Bronchial epithelial cell (primary cell): Measurements from ENCODE around the gene KSR1. TPM values are rescaled to one million over a fixed set of nuclear protein-coding genes. Genes with fewer than 3 reads are reported as not detected.
"Not testable (repeated sequence)": the region's sequence is repeated elsewhere in the genome, so short reads cannot be mapped to it uniquely, and the experiment has no call there.

Source experiments
- DNase-seq: peaks from one replicate; pipeline ENCODE4 v3.0.0-alpha.2; 2010; ENCODE audit warnings: low read depth
- FAIRE-seq: peaks from 2 replicates; lab custom pipeline; 2011; peaks lifted over from hg19 to GRCh38; lab: Jason Lieb, UNC
- H3K27me3 ChIP-seq: 2 replicates; pipeline ENCODE4 v1.5.1; 2011; ENCODE audit warnings: low read length; ENCODE audit not compliant: control insufficient read depth, insufficient read depth
- H3K36me3 ChIP-seq: 2 replicates; pipeline ENCODE4 v1.5.1; 2011; ENCODE audit warnings: low read length; ENCODE audit not compliant: control insufficient read depth, insufficient read depth
- H3K4me3 ChIP-seq: 2 replicates; pipeline ENCODE4 v1.5.1; 2011; ENCODE audit warnings: mild to moderate bottlenecking, low read depth, low read length, control low read depth
- CTCF ChIP-seq: IDR thresholded peaks from 2 replicates; pipeline ENCODE4 v1.5.1; 2011; ENCODE audit warnings: mild to moderate bottlenecking, moderate library complexity, low read length, control low read depth, inconsistent platforms; ENCODE audit not compliant: insufficient read depth, severe bottlenecking
- total RNA-seq: library from RNA; depleted of rRNA; stranded (reverse); fragments of >200 nt; gene quantifications from 2 replicates; pipeline ENCODE4 v1.2.1, GENCODE V29; 2014

Gene KSR1
- total RNA-seq, 1 donor from 2014 or later, result 0.53 TPM

- Histone ChIP-seq H3K4me3 (no peak overlapping the region), H3K36me3 (no peaks in the 10 kb centered on the region), H3K27me3 (no peaks in the 10 kb centered on the region)
- no peak for TF ChIP-seq CTCF
- DNase-seq, result no peak
- FAIRE-seq, result no peak
Measured at GRCh38 chr17:27420211-27420950, 35.9 kb upstream of the KSR1 start.

DNA sequence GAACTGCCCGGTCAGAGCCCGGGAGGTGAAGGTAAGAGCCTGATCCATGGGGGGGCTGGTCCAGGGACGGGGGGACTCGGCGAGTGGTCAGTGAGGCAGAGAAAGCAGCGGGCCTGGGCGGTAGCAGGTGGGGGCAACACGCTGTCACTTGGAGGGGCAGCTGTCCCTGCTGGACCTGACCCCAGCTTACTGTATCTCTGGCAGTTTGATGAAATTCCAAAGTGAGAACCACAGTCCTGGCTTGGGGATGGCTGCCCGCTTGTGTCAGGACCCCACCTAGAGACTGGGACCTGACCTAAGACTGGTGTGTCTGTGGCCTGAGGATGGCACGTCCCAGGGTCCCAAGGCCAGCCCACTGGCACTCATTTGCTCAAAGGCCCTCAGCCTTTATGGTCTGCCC, 35.1 kb upstream of the KSR1 start:
- FAIRE-seq (no peak), DNase-seq (no peak)

DNA sequence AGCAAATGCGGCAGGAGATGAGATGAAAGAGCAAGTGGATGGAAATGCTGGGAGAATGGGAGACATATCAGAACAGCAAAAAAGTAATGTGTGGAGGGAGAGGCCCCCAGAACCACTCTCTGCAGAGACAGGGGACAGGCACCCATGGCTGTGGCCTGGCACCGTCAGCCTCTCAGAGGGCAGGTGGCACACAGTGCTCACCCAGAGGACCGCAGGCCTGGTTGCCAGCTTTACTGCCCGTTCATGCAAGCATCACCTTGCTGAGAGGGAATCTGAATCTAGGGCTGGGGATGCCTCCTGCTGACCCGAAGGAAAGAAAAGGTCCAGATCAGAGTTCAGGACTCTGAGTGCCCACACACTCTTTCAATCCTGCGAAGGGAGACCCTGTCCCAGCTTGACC, 34.6 kb upstream of the KSR1 start:
- not testable (repeated sequence) for H3K4me3 ChIP-seq, DNase-seq, H3K36me3 ChIP-seq, H3K27me3 ChIP-seq, FAIRE-seq

More for the DNA sequence above, 35.1 kb upstream of the KSR1 start:
- no peak for TF ChIP-seq CTCF
- no peaks in the 10 kb centered on the region for H3K36me3 ChIP-seq
- H3K27me3 ChIP-seq, result no peaks in the 10 kb centered on the region
- no peak overlapping the region for H3K4me3 ChIP-seq

GRCh38 chr17:27422601-27423000, 33.6 kb upstream of the KSR1 start:
- DNase-seq (no peak), FAIRE-seq (no peak)
- TF ChIP-seq CTCF, result no peak

DNA sequence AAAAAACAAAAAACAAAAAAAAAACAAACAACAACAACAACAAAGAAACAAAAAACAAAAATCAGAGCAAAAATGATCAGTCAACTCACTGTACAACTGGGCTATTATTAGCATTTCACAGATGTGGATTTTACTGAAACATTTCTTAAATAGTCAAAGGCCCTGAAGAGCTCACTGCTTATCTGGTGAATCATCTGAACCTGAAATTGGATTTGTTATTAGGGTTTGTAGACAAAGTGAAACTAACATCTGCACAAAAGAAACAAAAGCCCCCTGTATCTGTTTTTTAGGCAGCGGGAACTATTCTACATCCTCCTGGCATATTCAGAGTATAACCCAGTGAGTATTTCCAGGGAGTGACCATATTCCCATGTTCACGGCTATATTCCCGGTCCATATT, 32.6 kb upstream of the KSR1 start:
- H3K27me3 ChIP-seq, result no peaks in the 10 kb centered on the region
- no peaks in the 10 kb centered on the region for H3K36me3 ChIP-seq
- FAIRE-seq, result no peak

More at GRCh38 chr17:27422601-27423000, 33.6 kb upstream of the KSR1 start:
- H3K4me3 ChIP-seq, result no peak overlapping the region
- no peaks in the 10 kb centered on the region for H3K27me3 ChIP-seq
- H3K36me3 ChIP-seq, result no peaks in the 10 kb centered on the region

DNA sequence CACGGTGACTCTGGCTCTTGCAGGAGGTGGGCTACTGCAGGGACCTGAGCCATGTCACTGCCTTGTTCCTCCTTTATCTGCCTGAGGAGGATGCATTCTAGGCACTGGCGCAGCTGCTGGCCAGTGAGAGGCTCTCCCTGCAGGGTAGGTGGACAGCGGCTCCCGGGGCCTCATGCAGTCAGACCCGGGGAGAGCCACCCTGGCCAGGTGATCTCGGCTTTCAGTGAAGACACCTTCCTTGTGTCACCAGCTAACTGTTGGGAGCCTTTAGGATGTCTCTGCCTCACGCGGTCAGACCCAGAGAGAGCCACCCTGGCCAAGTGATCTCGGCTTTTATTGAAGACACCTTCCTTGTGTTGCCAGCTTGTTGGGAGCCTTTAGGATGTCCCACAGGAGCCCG, 31.7 kb upstream of the KSR1 start:
- FAIRE-seq (no peak), DNase-seq (no peak)
- TF ChIP-seq CTCF, result no peak
- Histone ChIP-seq H3K27me3 (no peaks in the 10 kb centered on the region), H3K4me3 (no peak overlapping the region), H3K36me3 (no peaks in the 10 kb centered on the region)

More for the DNA sequence above, 32.6 kb upstream of the KSR1 start:
- no peak for TF ChIP-seq CTCF
- DNase-seq, result no peak
- no peak overlapping the region for H3K4me3 ChIP-seq
